ES-I3 (cell line): ENCODE measurements around the gene TBL1XR1.
"Not testable (repeated sequence)": the region's sequence is repeated elsewhere in the genome, so short reads cannot be mapped to it uniquely, and the experiment has no call there.

Source experiments
- H3K36me3 ChIP-seq: 2 replicates; pipeline ENCODE4 v1.6.1; 2013; ENCODE audit warnings: mild to moderate bottlenecking, low read length, control low read depth, moderate library complexity; ENCODE audit not compliant: insufficient read depth
- H3K4me1 ChIP-seq: 2 replicates; pipeline ENCODE4 v1.6.1; 2013; ENCODE audit warnings: mild to moderate bottlenecking, control low read depth, low read length; ENCODE audit not compliant: insufficient read depth
- H3K9ac ChIP-seq: 2 replicates; pipeline ENCODE4 v1.6.1; 2013; ENCODE audit warnings: low read depth, mild to moderate bottlenecking, low read length, moderate library complexity
- H3K9me3 ChIP-seq: 2 replicates; pipeline ENCODE4 v1.6.1; 2013; ENCODE audit warnings: mild to moderate bottlenecking, low read length, moderate library complexity; ENCODE audit not compliant: control insufficient read depth, insufficient read depth

Gene TBL1XR1

GRCh38 chr3:177150218-177150916 is 46.9 kb downstream of the TBL1XR1 start:
- H3K4me1 ChIP-seq = peaks cover 23% of the 10 kb centered on the region
- H3K36me3 ChIP-seq = no peaks in the 10 kb centered on the region
- H3K9ac ChIP-seq = no peak overlapping the region
- no peaks in the 10 kb centered on the region for H3K9me3 ChIP-seq

GRCh38 chr3:177149106-177149505 is 48.2 kb downstream of the TBL1XR1 start:
- no peak overlapping the region for H3K9ac ChIP-seq
- H3K36me3 ChIP-seq = no peaks in the 10 kb centered on the region
- no peaks in the 10 kb centered on the region for H3K9me3 ChIP-seq
- peaks cover 30% of the 10 kb centered on the region for H3K4me1 ChIP-seq

GRCh38 chr3:177147790-177148189 is 49.5 kb downstream of the TBL1XR1 start:
- Histone ChIP-seq H3K9ac (no peak overlapping the region), H3K9me3 (no peaks in the 10 kb centered on the region), H3K4me1 (peaks cover 30% of the 10 kb centered on the region), H3K36me3 (no peaks in the 10 kb centered on the region)

- H3K9ac ChIP-seq = no peak overlapping the region
- no peaks in the 10 kb centered on the region for H3K36me3 ChIP-seq
- H3K4me1 ChIP-seq = peaks cover 30% of the 10 kb centered on the region
- H3K9me3 ChIP-seq = no peaks in the 10 kb centered on the region
These were observed 50.6 kb downstream of the TBL1XR1 start for GRCh38 chr3:177146646-177147045.

GRCh38 chr3:177145954-177146353 is 51.3 kb downstream of the TBL1XR1 start:
- Histone ChIP-seq H3K36me3 (no peaks in the 10 kb centered on the region), H3K4me1 (peaks cover 25% of the 10 kb centered on the region), H3K9me3 (no peaks in the 10 kb centered on the region), H3K9ac (no peak overlapping the region)

GRCh38 chr3:177145381-177145780 is 51.9 kb downstream of the TBL1XR1 start:
- H3K9me3 ChIP-seq = no peaks in the 10 kb centered on the region
- peaks cover 23% of the 10 kb centered on the region for H3K4me1 ChIP-seq
- H3K9ac ChIP-seq = no peak overlapping the region
- H3K36me3 ChIP-seq = no peaks in the 10 kb centered on the region

- Histone ChIP-seq H3K36me3 (no peaks in the 10 kb centered on the region), H3K4me1 (peaks cover 19% of the 10 kb centered on the region), H3K9ac (no peak overlapping the region), H3K9me3 (no peaks in the 10 kb centered on the region)
These were observed 52.4 kb downstream of the TBL1XR1 start for GRCh38 chr3:177144922-177145321.

GRCh38 chr3:177141899-177142646 is 55.2 kb downstream of the TBL1XR1 start:
- Histone ChIP-seq H3K36me3 (no peaks in the 10 kb centered on the region), H3K4me1 (peaks cover 10% of the 10 kb centered on the region), H3K9ac (no peak overlapping the region), H3K9me3 (no peaks in the 10 kb centered on the region)

GRCh38 chr3:177141471-177141870 is 55.8 kb downstream of the TBL1XR1 start:
- peaks cover 8% of the 10 kb centered on the region; the same call in 1 of the 2 replicates for H3K4me1 ChIP-seq

GRCh38 chr3:177139220-177139619 is 58.1 kb downstream of the TBL1XR1 start:
- H3K4me1 ChIP-seq, H3K36me3 ChIP-seq, H3K9me3 ChIP-seq, H3K9ac ChIP-seq: not testable (repeated sequence)

More at GRCh38 chr3:177141471-177141870, 55.8 kb downstream of the TBL1XR1 start:
- H3K36me3 ChIP-seq = no peaks in the 10 kb centered on the region
- no peak overlapping the region for H3K9ac ChIP-seq
- no peaks in the 10 kb centered on the region for H3K9me3 ChIP-seq

GRCh38 chr3:177137774-177138705 is 59.2 kb downstream of the TBL1XR1 start:
- Histone ChIP-seq H3K4me1 (no peaks in the 10 kb centered on the region), H3K9ac (no peak overlapping the region), H3K36me3 (no peaks in the 10 kb centered on the region; the same call in 1 of the 2 replicates), H3K9me3 (no peaks in the 10 kb centered on the region)

- Histone ChIP-seq H3K9ac (no peak overlapping the region), H3K36me3 (no peaks in the 10 kb centered on the region; the same call in 1 of the 2 replicates), H3K9me3 (no peaks in the 10 kb centered on the region), H3K4me1 (no peaks in the 10 kb centered on the region)
These were observed 60.5 kb downstream of the TBL1XR1 start for GRCh38 chr3:177136741-177137140.

- no peaks in the 10 kb centered on the region; the same call in 1 of the 2 replicates for H3K36me3 ChIP-seq
- H3K9me3 ChIP-seq = no peaks in the 10 kb centered on the region
- H3K4me1 ChIP-seq = no peaks in the 10 kb centered on the region
- H3K9ac ChIP-seq = no peak overlapping the region
These were observed 61.3 kb downstream of the TBL1XR1 start for GRCh38 chr3:177135841-177136492.

- Histone ChIP-seq H3K9ac (no peak overlapping the region), H3K36me3 (no peaks in the 10 kb centered on the region; the same call in 1 of the 2 replicates), H3K9me3 (no peaks in the 10 kb centered on the region), H3K4me1 (no peaks in the 10 kb centered on the region)
These were observed 62.5 kb downstream of the TBL1XR1 start for GRCh38 chr3:177134816-177135210.
